ENCODE results near the gene HEG1. TPM values are rescaled to one million over a fixed set of nuclear protein-coding genes. Genes with fewer than 3 reads are reported as not detected.

Gene HEG1
- total RNA-seq, 4 donors from 2014 or later: 13.9 to 30.8 (median 26.5) TPM

DNA sequence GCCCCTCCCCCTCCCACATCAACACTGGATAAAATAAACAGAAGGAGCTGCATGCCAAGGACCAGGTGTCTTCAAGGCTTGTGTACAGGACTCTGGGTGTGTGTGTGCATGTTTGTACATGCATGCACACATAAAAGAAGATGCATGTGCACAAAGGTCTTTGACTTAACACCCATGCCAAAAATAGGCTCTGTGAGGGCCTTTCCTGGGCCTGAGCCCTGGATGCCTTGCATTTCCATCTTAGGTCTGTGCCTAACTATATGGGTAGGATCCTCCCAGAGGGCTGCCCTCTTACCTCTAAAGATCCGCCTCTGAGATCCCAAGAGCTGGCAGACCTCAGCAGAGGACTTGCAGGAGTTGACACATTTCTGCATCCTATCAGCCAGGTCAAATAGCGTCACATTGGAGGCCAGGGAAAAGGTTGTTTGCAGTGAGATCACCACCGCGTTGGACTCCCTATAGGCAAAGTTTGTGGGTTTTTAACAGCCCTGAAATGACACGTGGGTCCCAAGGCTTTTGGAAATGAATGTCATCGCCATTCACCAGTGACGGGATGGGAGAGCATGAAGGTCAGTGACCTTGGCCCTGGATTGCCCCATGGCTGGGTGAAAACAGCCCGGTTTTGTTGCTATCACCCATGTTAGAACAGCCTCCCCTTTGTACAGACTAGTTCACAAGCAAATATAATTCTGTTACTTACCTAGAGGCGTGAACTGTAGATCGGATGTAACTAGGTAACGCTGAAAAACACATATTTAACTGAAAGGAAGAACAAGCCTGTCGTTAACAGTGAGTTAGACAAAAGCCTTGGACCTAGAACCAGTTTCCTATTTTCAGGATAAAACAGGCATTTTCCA, 54.0 kb downstream of the HEG1 start:
- no peaks in the 10 kb centered on the region for H3K9me3 ChIP-seq
- WGBS: 63% methylated on average over 12 of the region's 12 CpGs
- no peaks in the 10 kb centered on the region for H3K27me3 ChIP-seq
- no peak overlapping the region for H3K27ac ChIP-seq
- no peak overlapping the region for H3K4me3 ChIP-seq
- H3K4me1 ChIP-seq: peaks cover 27% of the 10 kb centered on the region
- no peak for DNase-seq (ENCODE audit: low spot score in 2 of 2)
- TF ChIP-seq POLR2AphosphoS5 (IDR thresholded peaks at IDR 0.05): no peak
- peaks cover 60% of the 10 kb centered on the region for H3K36me3 ChIP-seq

DNA sequence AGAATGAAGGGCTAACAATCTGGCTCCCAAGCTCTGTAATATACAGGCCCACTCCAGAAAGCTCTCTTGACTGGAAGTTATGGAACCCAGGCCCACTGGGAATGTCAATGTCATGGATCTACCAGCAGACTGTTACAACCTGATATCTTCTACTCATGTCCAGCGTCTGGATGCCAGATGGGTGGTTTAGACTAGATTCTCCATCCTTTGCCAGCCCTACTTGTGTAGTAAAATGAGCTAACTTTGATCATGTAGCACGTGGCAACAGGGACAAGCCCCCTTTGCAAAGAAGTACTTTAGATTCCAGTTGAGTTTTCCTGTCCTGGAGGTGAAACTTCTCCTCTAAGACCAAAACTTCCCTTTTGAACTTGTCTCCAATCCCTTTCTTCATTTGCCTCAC, 55.1 kb downstream of the HEG1 start:
- WGBS: 64% methylated on average over 2 of the region's 2 CpGs
- H3K27me3 ChIP-seq: no peaks in the 10 kb centered on the region
- no peaks in the 10 kb centered on the region for H3K9me3 ChIP-seq
- no peak for DNase-seq (ENCODE audit: low spot score in 2 of 2)
- H3K27ac ChIP-seq: no peak overlapping the region
- TF ChIP-seq POLR2A (IDR thresholded peaks at IDR 0.05): no peak
- TF ChIP-seq POLR2AphosphoS5 (IDR thresholded peaks at IDR 0.05): no peak
- TF ChIP-seq, protein P1, sequence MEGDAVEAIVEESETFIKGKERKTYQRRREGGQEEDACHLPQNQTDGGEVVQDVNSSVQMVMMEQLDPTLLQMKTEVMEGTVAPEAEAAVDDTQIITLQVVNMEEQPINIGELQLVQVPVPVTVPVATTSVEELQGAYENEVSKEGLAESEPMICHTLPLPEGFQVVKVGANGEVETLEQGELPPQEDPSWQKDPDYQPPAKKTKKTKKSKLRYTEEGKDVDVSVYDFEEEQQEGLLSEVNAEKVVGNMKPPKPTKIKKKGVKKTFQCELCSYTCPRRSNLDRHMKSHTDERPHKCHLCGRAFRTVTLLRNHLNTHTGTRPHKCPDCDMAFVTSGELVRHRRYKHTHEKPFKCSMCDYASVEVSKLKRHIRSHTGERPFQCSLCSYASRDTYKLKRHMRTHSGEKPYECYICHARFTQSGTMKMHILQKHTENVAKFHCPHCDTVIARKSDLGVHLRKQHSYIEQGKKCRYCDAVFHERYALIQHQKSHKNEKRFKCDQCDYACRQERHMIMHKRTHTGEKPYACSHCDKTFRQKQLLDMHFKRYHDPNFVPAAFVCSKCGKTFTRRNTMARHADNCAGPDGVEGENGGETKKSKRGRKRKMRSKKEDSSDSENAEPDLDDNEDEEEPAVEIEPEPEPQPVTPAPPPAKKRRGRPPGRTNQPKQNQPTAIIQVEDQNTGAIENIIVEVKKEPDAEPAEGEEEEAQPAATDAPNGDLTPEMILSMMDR (IDR thresholded peaks at IDR 0.05): no peak
- TF ChIP-seq EP300 (IDR thresholded peaks at IDR 0.05): no peak
- H3K4me1 ChIP-seq: peaks cover 30% of the 10 kb centered on the region
- no peak overlapping the region for H3K4me3 ChIP-seq
- H3K36me3 ChIP-seq: peaks cover 52% of the 10 kb centered on the region

DNA sequence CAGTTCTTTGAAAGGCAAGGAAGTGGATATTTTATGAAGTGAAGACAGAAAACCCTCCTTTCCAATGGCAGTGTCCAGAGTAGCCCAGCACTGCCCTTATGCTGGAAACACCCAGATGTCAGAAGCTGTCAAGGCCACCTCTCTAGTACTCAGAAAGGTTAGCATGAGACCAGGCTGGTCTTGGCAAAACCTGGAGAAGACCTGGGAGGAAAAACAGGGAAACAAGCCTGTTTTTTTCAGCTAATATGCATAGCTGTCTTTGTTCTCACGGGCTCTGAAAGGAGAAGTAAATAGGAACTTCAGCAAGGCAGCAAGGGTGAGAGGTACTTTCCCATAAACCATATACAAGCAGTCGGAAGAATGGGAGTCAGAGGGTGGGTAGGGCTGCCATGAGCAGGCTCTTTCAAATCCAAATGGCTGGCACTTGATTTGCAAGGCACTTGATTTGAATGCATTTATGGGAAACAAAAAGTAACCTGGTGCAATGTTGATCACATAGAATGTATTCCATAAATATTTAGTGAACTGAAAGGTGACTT, 55.8 kb downstream of the HEG1 start:
- Histone ChIP-seq H3K9me3 (no peaks in the 10 kb centered on the region), H3K4me1 (peaks cover 30% of the 10 kb centered on the region), H3K27me3 (no peaks in the 10 kb centered on the region), H3K36me3 (peaks cover 46% of the 10 kb centered on the region), H3K27ac (no peak overlapping the region), H3K4me3 (no peak overlapping the region)
- WGBS: 59% methylated on average over 2 of the region's 2 CpGs
- no peak for TF ChIP-seq EP300 (IDR thresholded peaks at IDR 0.05)
- TF ChIP-seq, protein P1 (IDR thresholded peaks at IDR 0.05): no peak
- TF ChIP-seq POLR2A (IDR thresholded peaks at IDR 0.05): no peak
- TF ChIP-seq POLR2AphosphoS5 (IDR thresholded peaks at IDR 0.05): no peak
- DNase-seq (ENCODE audit: low spot score in 2 of 2): no peak

DNA sequence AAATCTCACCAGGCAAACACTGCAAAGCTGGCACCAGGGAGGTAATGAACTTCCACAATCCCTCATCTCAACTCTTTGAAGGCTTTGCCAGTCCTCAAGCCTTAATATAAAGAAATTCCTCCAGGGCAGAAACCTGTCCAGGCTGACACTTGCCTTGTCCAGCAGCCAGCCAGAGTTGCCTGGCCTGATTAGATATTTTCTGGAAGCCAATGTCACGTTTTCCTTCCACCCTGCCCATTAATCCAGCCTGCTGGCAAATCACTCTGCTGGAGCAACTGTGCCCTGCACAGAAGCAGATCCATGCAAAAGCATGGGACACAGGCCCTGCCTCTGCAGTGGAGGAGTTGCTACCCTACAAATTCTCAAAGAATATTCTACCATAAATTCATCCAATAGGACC, 56.5 kb downstream of the HEG1 start:
- H3K27ac ChIP-seq: no peak overlapping the region

DNA sequence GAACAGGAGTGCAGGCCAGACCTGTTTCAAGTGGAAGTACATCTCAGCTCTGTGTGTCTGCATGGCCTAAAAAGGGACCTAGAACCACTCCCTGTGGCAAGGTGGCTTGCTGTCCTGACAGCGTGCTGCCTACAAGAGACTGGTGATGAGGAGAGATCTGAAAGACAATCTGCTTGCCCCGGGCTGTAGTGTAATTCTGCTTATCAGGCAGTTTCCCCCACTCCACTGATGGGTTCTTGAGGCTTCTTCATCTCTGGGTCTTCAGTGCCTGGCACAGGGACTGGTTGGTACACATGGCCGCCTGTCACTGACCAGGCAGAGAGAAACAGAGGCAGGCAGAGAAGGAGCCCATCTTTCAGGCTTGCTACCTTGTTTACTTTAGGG, 57.6 kb downstream of the HEG1 start:
- H3K4me3 ChIP-seq: no peak overlapping the region
- H3K4me1 ChIP-seq: peaks cover 26% of the 10 kb centered on the region
- peaks cover 41% of the 10 kb centered on the region for H3K36me3 ChIP-seq
- H3K9me3 ChIP-seq: no peaks in the 10 kb centered on the region
- no peak overlapping the region for H3K27ac ChIP-seq
- H3K27me3 ChIP-seq: no peaks in the 10 kb centered on the region
- no peak for TF ChIP-seq POLR2AphosphoS5 (IDR thresholded peaks at IDR 0.05)
- TF ChIP-seq EP300 (IDR thresholded peaks at IDR 0.05): no peak
- TF ChIP-seq POLR2A (IDR thresholded peaks at IDR 0.05): no peak
- TF ChIP-seq, protein P1 (IDR thresholded peaks at IDR 0.05): no peak
- 92% methylated on average over 3 of the region's 3 CpGs for WGBS
- DNase-seq (ENCODE audit: low spot score in 2 of 2): no peak

More for the DNA sequence above, 56.5 kb downstream of the HEG1 start:
- Histone ChIP-seq H3K4me1 (peaks cover 30% of the 10 kb centered on the region), H3K9me3 (no peaks in the 10 kb centered on the region), H3K36me3 (peaks cover 46% of the 10 kb centered on the region), H3K4me3 (no peak overlapping the region), H3K27me3 (no peaks in the 10 kb centered on the region)
- DNase-seq (ENCODE audit: low spot score in 2 of 2): no peak
- 27% methylated on average over 1 of the region's 1 CpG for WGBS
- TF ChIP-seq POLR2AphosphoS5 (IDR thresholded peaks at IDR 0.05) (no peak), EP300 (IDR thresholded peaks at IDR 0.05) (no peak), POLR2A (IDR thresholded peaks at IDR 0.05) (no peak)
- TF ChIP-seq, protein P1 (IDR thresholded peaks at IDR 0.05): no peak
